ENCODE measurements around the gene ZNF397.

ZNF397 gene

GRCh38 chr18:35268821-35269220, 28.0 kb downstream of the ZNF397 start:
- Histone ChIP-seq H4K20me1 (ENCODE audit: insufficient read depth, low read length) (no peaks in the 10 kb centered on the region), H3K4me2 (ENCODE audit: insufficient read depth, low read length) (no peak overlapping the region), H3K9ac (ENCODE audit: low read depth, low read length) (no peak overlapping the region), H3K27ac (ENCODE audit: low read length) (no peak overlapping the region; the same call in 1 of the 2 replicates), H3K79me2 (ENCODE audit: insufficient read depth, low read length) (no peaks in the 10 kb centered on the region), H3K9me3 (ENCODE audit: insufficient read depth, low read length, severe bottlenecking) (peaks cover 3% of the 10 kb centered on the region), H3K27me3 (ENCODE audit: insufficient read depth, low read length, poor library complexity) (no peaks in the 10 kb centered on the region), H3K4me3 (ENCODE audit: low read depth in 1 of 2, low read length in 2 of 2) (no peak overlapping the region), H3K4me1 (ENCODE audit: insufficient read depth, low read length) (peaks cover 25% of the 10 kb centered on the region), H3K36me3 (ENCODE audit: insufficient read depth, low read length) (no peaks in the 10 kb centered on the region), H2AFZ (ENCODE audit: low read depth, low read length) (no peak overlapping the region)
- no peak for ATAC-seq (ENCODE audit: insufficient read depth, low read depth)
- no peak for TF ChIP-seq EZH2 (IDR thresholded peaks at IDR 0.05; ENCODE audit: borderline replicate concordance, low read depth, low read length, severe bottlenecking)
- no peak for TF ChIP-seq CTCF (IDR thresholded peaks at IDR 0.05; ENCODE audit: borderline replicate concordance, extremely low read depth, low read length, poor library complexity, severe bottlenecking)
- no peak for DNase-seq

GRCh38 chr18:35271656-35272055, 30.8 kb downstream of the ZNF397 start:
- TF ChIP-seq CTCF (IDR thresholded peaks at IDR 0.05; ENCODE audit: borderline replicate concordance, extremely low read depth, low read length, poor library complexity, severe bottlenecking) (no peak), EZH2 (IDR thresholded peaks at IDR 0.05; ENCODE audit: borderline replicate concordance, low read depth, low read length, severe bottlenecking) (no peak)
- H3K4me2 ChIP-seq (ENCODE audit: insufficient read depth, low read length), result no peak overlapping the region

GRCh38 chr18:35276267-35276666, 35.4 kb downstream of the ZNF397 start:
- TF ChIP-seq EZH2 (IDR thresholded peaks at IDR 0.05; ENCODE audit: borderline replicate concordance, low read depth, low read length, severe bottlenecking), result no peak
- TF ChIP-seq CTCF (IDR thresholded peaks at IDR 0.05; ENCODE audit: borderline replicate concordance, extremely low read depth, low read length, poor library complexity, severe bottlenecking), result no peak
- no peak overlapping the region for H3K27ac ChIP-seq (ENCODE audit: low read length)
- DNase-seq (no peak), ATAC-seq (ENCODE audit: insufficient read depth, low read depth) (no peak)
- no peaks in the 10 kb centered on the region for H3K27me3 ChIP-seq (ENCODE audit: insufficient read depth, low read length, poor library complexity)
- no peak overlapping the region for H3K4me3 ChIP-seq (ENCODE audit: low read depth in 1 of 2, low read length in 2 of 2)
- H3K79me2 ChIP-seq (ENCODE audit: insufficient read depth, low read length), result 0 out of 2 replicates have a peak, but pooled peaks cover 2% of the 10 kb centered on the region
- no peak overlapping the region for H2AFZ ChIP-seq (ENCODE audit: low read depth, low read length)
- no peak overlapping the region for H3K9ac ChIP-seq (ENCODE audit: low read depth, low read length)
- no peaks in the 10 kb centered on the region for H4K20me1 ChIP-seq (ENCODE audit: insufficient read depth, low read length)
- peaks cover 7% of the 10 kb centered on the region for H3K9me3 ChIP-seq (ENCODE audit: insufficient read depth, low read length, severe bottlenecking)
- no peaks in the 10 kb centered on the region for H3K4me1 ChIP-seq (ENCODE audit: insufficient read depth, low read length)
- H3K36me3 ChIP-seq (ENCODE audit: insufficient read depth, low read length), result no peaks in the 10 kb centered on the region
- no peak overlapping the region for H3K4me2 ChIP-seq (ENCODE audit: insufficient read depth, low read length)

More at GRCh38 chr18:35271656-35272055, 30.8 kb downstream of the ZNF397 start:
- DNase-seq (no peak), ATAC-seq (ENCODE audit: insufficient read depth, low read depth) (no peak)
- H3K4me3 ChIP-seq (ENCODE audit: low read depth in 1 of 2, low read length in 2 of 2), result no peak overlapping the region
- no peak overlapping the region for H3K9ac ChIP-seq (ENCODE audit: low read depth, low read length)
- H2AFZ ChIP-seq (ENCODE audit: low read depth, low read length), result no peak overlapping the region
- H3K4me1 ChIP-seq (ENCODE audit: insufficient read depth, low read length), result peaks cover 21% of the 10 kb centered on the region
- no peak overlapping the region for H3K27ac ChIP-seq (ENCODE audit: low read length)
- H3K9me3 ChIP-seq (ENCODE audit: insufficient read depth, low read length, severe bottlenecking), result peaks cover 3% of the 10 kb centered on the region
- no peaks in the 10 kb centered on the region for H3K36me3 ChIP-seq (ENCODE audit: insufficient read depth, low read length)
- H3K27me3 ChIP-seq (ENCODE audit: insufficient read depth, low read length, poor library complexity), result no peaks in the 10 kb centered on the region
- no peaks in the 10 kb centered on the region for H4K20me1 ChIP-seq (ENCODE audit: insufficient read depth, low read length)
- H3K79me2 ChIP-seq (ENCODE audit: insufficient read depth, low read length), result no peaks in the 10 kb centered on the region

- no peaks in the 10 kb centered on the region for H3K27me3 ChIP-seq (ENCODE audit: insufficient read depth, low read length, poor library complexity)
- H3K4me1 ChIP-seq (ENCODE audit: insufficient read depth, low read length), result no peaks in the 10 kb centered on the region
- no peak overlapping the region for H3K27ac ChIP-seq (ENCODE audit: low read length)
- H3K9me3 ChIP-seq (ENCODE audit: insufficient read depth, low read length, severe bottlenecking), result peaks cover 7% of the 10 kb centered on the region
- H2AFZ ChIP-seq (ENCODE audit: low read depth, low read length), result no peak overlapping the region
- H3K36me3 ChIP-seq (ENCODE audit: insufficient read depth, low read length), result no peaks in the 10 kb centered on the region
- H4K20me1 ChIP-seq (ENCODE audit: insufficient read depth, low read length), result no peaks in the 10 kb centered on the region
- no peak overlapping the region for H3K4me3 ChIP-seq (ENCODE audit: low read depth in 1 of 2, low read length in 2 of 2)
- ATAC-seq (ENCODE audit: insufficient read depth, low read depth) (no peak), DNase-seq (no peak)
- TF ChIP-seq EZH2 (IDR thresholded peaks at IDR 0.05; ENCODE audit: borderline replicate concordance, low read depth, low read length, severe bottlenecking) (no peak), CTCF (IDR thresholded peaks at IDR 0.05; ENCODE audit: borderline replicate concordance, extremely low read depth, low read length, poor library complexity, severe bottlenecking) (no peak)
- H3K4me2 ChIP-seq (ENCODE audit: insufficient read depth, low read length), result no peak overlapping the region
- H3K79me2 ChIP-seq (ENCODE audit: insufficient read depth, low read length), result 0 out of 2 replicates have a peak, but pooled peaks cover 2% of the 10 kb centered on the region
- no peak overlapping the region for H3K9ac ChIP-seq (ENCODE audit: low read depth, low read length)
Measured at GRCh38 chr18:35277633-35278032, 36.8 kb downstream of the ZNF397 start.

Data from DND-41 (cell line).